Stimulated activated CD4-positive, alpha-beta T cell treated with anti-CD3 and anti-CD28 coated beads, Interleukin-1b, Interleukin-23, amount 100 ng/mL, for 4 hours (primary cell): Measurements from ENCODE around the gene ARHGEF11.
A peak's percentile ranks its signal among the peaks of the same experiment; 100 is the strongest.

Source experiments
- DNase-seq, 2 donors: peaks; one replicate each; pipeline ENCODE4 v3.0.0-alpha.2; 2020; ENCODE audit warnings: low read depth in 2 of 2

Gene ARHGEF11

DNA sequence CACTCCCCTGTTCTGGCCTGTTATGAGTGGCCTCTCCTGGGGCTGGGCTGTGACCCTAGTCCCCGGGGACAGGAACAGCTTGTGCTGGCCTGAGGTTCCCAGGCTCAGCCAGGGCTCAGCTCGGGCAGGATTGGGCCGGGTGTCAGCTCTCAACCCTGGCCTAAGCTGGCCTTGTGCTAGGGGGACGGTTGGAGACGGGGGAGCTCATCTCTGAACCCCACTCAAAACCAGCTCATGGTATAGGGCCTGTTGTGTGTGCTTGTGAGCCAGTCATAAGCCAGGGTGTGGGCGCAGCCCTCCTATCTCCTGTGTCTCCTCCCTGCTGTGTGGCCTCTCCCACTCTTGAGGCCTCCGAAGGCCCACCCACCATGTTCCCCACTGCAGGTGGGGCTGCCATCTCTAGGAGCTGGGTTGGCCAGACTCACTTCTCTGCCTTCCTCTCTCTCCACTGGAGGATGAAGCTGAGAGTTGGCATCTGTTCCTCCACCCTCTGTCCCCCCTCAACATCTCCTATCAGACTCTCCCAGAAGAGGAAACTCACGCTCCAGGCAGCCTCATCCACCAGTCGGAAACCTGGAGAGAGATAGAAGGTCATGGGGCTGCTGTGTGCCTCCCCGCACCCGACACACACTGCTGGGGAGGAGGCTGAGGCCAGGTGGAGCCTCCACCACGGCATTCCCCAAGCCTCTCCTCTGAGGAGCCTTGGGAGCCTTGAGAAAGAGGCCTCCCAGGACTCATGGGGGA is 150.7 kb downstream of the ARHGEF11 start:
- no peak for DNase-seq

DNA sequence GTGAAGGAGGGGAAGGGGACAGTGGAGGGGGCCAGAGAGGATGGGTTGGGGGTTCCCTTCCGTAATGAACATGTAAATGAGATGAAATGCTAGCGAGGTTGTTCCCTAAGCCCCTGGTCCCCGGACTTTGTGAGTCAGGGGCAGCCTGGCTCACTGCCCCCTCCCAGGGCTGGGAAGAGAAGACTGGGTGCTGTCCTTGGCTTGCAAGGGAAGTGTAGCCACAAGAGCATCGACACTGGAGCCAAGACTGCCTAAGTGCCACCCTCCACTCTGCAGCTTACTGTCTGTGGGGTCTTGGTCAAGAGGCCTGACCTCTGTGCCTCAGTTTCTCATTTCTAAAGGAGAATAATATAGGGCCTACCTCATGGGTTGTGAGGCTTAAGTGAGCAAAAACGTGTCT is 151.5 kb downstream of the ARHGEF11 start:
- DNase-seq, result no peak

DNA sequence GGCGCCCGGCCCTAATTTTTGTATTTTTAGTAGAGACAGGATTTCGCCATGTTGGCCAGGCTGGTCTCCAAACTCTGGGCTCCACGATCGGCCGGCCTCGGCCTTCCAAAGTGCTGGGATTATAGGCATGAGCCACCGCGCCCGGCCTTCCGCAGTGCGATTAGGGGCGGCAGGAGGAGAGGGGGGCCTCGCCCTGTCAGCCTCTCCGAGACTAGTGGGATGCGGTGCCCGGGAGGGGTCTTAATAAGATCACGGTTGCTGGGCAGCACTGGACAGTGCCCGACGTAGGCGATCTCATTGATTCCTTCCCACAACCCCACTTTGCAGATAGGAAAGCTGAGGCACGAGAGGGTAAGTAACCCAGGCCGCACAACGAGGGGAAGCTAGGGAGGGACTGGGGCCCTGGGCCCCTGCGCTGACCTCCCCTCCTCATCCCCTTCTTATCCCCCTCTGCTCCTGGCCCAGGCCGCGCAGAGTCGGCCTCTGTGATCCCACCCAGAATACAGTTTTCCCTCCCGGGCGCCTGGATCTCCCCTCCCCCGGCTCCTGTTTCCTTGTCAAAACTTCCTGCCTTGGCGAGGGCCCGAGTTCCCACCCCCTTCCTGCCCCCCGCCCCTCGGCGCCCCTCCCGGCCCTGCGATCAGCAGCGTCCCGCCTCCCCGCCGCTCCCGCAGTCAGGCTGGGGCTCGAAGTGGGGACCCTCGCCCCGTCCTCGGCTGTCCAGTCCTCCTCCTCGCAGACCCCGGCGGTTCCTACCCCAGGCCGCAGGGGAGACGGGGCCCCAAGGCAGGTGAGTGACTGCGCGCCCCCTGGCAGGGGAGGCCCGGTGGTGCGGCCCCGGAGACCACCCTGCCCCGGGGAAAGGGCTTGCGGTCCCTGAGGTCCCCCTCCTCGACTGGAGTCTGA is 152.2 kb downstream of the ARHGEF11 start, which contains the start of gene PEAR1:
TSS of gene PEAR1 (plus strand) at position 671 of the 906 bp plus-strand sequence. CDS start 10,209 bp downstream, outside the sequence.
- no peak for DNase-seq

DNA sequence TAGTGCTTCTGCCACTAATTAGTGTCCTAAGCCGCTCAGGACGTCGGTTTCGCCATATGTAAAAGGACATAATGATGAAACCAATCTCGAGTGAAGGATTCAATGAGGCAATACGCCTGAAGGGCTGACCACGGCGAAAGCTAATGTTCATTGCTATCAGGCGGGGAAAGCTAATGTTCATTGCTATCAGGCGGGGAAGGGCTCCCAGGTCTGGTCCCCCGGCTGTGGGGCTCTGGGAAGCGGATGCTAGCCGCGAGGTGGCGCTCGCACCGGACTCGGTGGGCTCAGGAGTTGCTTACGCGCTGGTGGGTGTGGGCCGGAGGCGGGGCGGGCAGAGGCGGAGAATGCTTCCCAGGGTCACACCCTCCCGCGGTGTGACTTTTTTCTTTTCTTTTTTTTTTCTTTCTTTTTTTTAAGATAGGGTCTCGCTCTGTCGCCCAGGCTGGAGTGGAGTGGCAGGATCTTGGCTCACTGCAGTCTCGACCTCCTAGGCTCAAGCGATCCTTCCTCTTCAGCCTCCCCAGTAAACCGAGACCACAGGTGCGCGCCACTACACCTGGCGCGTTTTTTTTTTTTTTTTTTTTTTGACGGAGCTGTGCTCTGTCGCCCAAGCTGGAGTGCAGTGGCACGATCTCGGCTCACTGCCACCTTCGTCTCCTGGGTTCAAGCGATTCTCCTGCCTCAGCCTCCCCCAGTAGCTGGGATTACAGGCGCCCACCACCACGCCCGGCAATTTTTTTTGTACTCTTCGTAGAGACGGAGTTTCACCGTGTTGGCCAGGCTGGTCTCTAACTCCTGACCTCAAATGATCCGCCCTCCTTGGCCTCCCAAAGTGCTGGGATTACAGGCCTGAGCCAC is 153.1 kb downstream of the ARHGEF11 start:
- DNase-seq, result peak; percentile 80 to 87

DNA sequence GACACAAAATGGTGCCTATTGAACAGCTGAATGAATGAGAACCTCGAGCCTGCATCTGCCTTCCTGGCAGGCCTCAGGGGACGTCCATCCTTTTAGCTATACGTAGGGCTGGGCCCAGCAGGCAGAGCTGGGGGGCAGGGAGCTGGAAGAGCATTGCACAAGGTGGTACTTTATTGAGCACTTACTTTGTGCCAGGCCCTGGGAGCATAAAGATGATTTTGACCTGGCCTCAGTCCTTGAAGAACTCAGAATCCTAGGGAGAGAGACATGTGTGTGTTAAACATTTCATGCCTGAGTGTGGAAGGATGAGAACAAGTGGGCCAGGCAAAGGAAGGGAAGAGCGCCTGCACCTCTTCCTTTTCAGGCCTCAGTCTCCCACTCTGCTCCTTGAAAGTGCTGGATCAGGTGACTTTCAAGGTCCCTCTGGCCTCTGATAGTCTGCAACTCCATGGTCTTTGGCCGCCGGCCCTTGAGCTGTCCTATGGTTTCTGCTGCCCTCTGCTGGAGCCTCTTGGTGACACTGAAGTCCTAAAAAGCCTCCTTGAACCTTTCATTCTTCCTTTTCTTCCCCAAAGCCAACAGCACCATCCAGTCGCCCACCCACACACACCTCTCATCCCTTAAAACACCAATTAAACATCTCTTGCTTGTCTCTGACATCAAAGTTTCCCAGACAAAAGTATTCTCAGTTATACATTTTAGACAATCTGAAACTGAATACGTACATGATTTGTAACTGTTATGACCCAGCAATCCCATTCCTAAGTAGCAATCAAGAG is 155.6 kb downstream of the ARHGEF11 start:
- DNase-seq, result peak; percentile 43 to 45

DNA sequence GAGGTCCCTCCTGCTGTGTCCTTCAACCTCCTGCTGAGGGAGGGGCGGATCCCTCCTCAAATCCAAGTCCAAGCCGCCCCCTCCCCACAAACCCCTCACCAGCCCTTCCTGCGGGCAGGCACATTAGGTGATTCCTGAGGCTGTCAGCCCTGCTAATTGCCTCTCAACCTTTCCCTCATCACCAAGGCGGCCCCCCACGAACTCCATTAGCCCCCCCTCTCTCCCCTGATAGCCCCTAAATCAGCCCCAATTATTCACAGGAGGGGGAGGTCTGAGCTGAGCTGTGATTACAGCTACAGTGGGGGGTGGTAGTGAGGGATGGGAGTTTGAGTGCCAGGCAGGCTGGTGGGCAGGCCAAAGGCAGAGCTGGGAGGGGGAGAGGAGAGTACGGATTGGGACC is 157.8 kb downstream of the ARHGEF11 start:
- no peak for DNase-seq

DNA sequence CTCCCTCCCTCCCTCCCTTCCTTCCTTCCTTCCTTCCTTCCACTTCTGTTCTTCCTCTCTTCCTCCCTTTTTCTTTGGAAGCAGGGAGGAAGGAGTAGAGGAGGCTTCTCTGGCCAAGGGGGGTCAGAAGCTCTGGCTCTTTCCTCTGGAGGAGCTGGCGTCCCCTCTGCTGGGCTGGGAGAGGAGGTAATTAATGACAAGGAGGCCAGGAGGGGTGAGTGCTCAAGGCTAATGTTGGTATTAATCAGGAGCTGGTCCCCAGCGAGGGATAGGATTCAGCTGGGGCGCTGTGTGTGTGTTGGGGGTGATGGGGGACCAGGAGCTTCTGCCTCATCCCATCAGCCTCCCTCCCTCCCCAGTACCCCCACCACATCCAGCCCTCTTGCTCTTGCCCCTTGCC is 158.2 kb downstream of the ARHGEF11 start:
- no peak for DNase-seq

DNA sequence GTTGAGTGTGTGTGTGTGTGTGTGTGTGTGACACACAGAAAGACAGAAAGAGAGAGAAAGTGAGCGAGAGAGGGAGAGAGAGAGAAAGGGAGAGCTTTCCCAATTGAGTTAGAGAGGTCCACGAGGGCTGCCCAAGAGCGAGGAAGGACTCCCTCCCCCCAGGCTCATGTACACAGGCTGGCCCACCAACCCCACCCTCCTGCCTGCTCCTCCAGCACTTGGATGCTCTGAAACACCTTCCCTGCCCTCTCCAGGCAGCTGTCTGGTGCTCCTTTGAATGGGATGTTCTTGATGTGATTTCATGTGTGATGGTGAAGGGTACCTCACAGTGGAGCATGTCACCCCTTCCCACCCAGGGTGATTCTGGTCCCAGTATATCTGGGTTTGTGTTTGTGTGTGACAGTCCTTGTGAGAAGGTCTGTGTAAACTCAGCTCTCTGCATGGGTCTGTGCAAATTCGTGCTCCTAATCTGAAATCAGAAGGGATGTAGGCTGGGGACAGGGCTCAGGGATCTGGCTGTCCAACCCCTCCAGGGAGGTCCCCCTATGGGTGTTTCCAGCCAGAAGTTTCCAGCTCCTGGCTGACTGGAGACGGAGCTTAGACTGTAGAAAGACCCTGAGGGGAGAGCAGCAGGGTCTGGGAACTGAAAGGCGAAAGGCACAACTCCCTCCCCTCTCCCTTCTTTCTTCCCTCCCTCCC is 158.8 kb downstream of the ARHGEF11 start:
- DNase-seq, result no peak

DNA sequence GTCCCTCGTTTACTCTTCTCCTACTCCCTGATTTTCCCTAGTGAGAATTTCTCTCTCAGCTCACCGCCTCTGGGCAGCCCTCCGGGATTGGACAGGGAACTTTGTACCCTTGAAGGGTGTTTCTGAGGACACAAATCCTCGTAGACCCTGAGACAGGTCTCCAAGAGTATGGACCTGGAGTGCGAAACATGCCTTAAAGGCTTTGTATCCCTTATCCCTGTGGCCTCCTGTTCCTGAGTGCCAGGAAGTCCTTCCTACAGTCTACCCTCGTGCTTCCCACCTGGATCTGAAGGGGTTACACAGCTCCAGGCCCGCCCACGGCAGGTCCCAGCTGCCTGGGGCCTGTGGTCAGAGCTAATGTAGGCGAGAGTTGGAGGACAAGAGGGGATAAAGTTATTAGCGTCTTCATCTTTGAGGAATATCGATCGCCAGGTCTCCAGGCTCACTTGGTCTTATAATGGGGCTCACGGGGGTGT is 159.6 kb downstream of the ARHGEF11 start:
- DNase-seq, result no peak

DNA sequence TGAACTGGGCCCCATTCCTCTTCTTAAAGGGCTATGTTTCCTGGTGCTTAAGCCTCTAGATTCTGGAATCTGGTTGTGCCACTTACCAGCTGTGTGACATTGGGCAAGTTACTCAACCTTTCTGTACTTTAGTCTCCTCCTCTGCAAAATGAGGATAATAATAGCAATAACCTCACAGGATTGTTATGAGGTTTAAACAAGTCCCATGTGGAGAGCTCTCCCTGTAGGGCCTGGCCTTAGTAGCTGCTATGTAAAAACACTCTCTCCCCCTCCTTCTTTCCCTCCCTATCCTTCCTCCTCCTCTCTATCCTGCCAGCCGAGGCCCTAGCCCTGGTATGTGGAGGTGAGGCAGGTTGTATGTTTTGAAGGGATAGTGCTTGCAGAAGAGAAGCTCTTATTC is 160.2 kb downstream of the ARHGEF11 start:
- DNase-seq, result no peak
